Measurements from ENCODE around the gene NAA10. TPM values are rescaled to one million over a fixed set of nuclear protein-coding genes. Genes with fewer than 3 reads are reported as not detected.

NAA10 gene
- total RNA-seq, 1 experiment from 2014 or later: 91.3 TPM

DNA sequence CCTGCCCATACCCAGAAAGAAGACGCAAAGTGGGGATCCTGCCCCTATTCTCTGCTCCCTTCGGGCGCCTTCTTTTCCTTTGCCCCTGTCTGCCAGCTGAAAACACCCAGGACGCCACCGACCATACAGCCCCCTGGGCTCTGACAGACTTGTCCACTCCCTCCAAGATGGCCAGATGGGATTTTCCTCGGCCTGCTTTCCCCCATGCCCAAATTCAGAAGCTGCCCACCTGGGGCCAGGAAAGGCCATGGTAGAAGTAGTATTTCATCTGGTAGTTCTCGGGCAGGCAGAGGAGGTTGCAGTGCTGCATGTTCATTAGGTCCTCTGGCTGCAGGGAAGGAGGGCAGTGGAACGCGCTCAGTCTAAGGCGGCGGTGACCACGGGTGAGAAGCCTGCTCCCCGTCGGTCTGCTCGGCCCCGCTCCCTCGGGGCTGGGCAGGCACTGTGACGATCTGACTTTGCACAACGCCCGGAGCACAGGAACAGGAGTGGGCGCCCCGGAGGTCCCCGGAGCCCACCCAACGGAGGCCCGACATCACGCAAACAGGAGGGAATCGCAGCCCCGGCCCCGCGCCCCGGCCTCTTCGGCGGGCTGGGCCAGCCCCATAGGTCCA, 582 bp downstream of the NAA10 start:
- no peaks in the 10 kb centered on the region for H3K9me3 ChIP-seq
- CTCF ChIA-PET: interaction anchor here (1.1 kb wide), 1 partner anchor 13 kb away, joined by 6 read pairs; no protein-coding TSS in a partner anchor
- no peaks in the 10 kb centered on the region for H3K27me3 Mint-ChIP-seq (ENCODE audit: insufficient read depth, unreplicated experiment)
- TSS peak; percentile 45 for BruUV-seq (replicated peaks)
- H3K4me3 ChIP-seq (ENCODE audit: low read depth, low read length): peak overlapping the region; percentile 54
- no peaks in the 10 kb centered on the region for H3K36me3 ChIP-seq (ENCODE audit: control insufficient read depth, insufficient read depth, low read length)
- no peaks in the 10 kb centered on the region for H3K4me1 ChIP-seq
- H3K9me3 Mint-ChIP-seq (ENCODE audit: unreplicated experiment): no peaks in the 10 kb centered on the region
- H3K4me1 Mint-ChIP-seq (ENCODE audit: low read depth, unreplicated experiment): no peaks in the 10 kb centered on the region
- no peak for DNase-seq
- intact Hi-C loops (cut with micrococcal nuclease; ENCODE audit: unreplicated experiment): no loop called here
- TF ChIP-seq CTCF (IDR thresholded peaks at IDR 0.05; ENCODE audit: insufficient read depth in 1 of 2, low read depth in 1 of 2, low read length in 1 of 2, severe bottlenecking in 1 of 2, unreplicated experiment in 1 of 2): no peak
- peaks cover 16% of the 10 kb centered on the region for H3K36me3 Mint-ChIP-seq (ENCODE audit: insufficient read depth, unreplicated experiment)
- POLR2A ChIA-PET: interaction anchor here (1.2 kb wide), 1 partner anchor 8 kb away, joined by 3 read pairs; the partner anchor contains the start of gene ARHGAP4
- no peaks in the 10 kb centered on the region for H3K27me3 ChIP-seq (replicated peaks; ENCODE audit: control insufficient read depth, insufficient read depth, low read length)
- H3K4me3 Mint-ChIP-seq (ENCODE audit: unreplicated experiment): peak overlapping the region; percentile 76
- no peak overlapping the region for H3K27ac Mint-ChIP-seq (ENCODE audit: unreplicated experiment)

- no peak for DNase-seq
- Mint-ChIP-seq H3K4me1 (ENCODE audit: low read depth, unreplicated experiment) (no peaks in the 10 kb centered on the region), H3K27me3 (ENCODE audit: insufficient read depth, unreplicated experiment) (no peaks in the 10 kb centered on the region), H3K4me3 (ENCODE audit: unreplicated experiment) (peak overlapping the region; percentile 76), H3K27ac (ENCODE audit: unreplicated experiment) (no peak overlapping the region), H3K9me3 (ENCODE audit: unreplicated experiment) (no peaks in the 10 kb centered on the region), H3K36me3 (ENCODE audit: insufficient read depth, unreplicated experiment) (peaks cover 22% of the 10 kb centered on the region)
- no peaks in the 10 kb centered on the region for H3K9me3 ChIP-seq
- H3K27me3 ChIP-seq (replicated peaks; ENCODE audit: control insufficient read depth, insufficient read depth, low read length): no peaks in the 10 kb centered on the region
- H3K36me3 ChIP-seq (ENCODE audit: control insufficient read depth, insufficient read depth, low read length): no peaks in the 10 kb centered on the region
- TF ChIP-seq CTCF (IDR thresholded peaks at IDR 0.05; ENCODE audit: insufficient read depth in 1 of 2, low read depth in 1 of 2, low read length in 1 of 2, severe bottlenecking in 1 of 2, unreplicated experiment in 1 of 2): no peak
- ChIA-PET POLR2A (no interaction called here), CTCF (no interaction called here)
- H3K4me1 ChIP-seq: no peaks in the 10 kb centered on the region
- intact Hi-C loops (cut with micrococcal nuclease; ENCODE audit: unreplicated experiment): no loop called here
- BruUV-seq (replicated peaks): no TSS peak
- peak overlapping the region; percentile 54 for H3K4me3 ChIP-seq (ENCODE audit: low read depth, low read length)
Measured at GRCh38 chrX:153933748-153934147, 1.1 kb downstream of the NAA10 start.

DNA sequence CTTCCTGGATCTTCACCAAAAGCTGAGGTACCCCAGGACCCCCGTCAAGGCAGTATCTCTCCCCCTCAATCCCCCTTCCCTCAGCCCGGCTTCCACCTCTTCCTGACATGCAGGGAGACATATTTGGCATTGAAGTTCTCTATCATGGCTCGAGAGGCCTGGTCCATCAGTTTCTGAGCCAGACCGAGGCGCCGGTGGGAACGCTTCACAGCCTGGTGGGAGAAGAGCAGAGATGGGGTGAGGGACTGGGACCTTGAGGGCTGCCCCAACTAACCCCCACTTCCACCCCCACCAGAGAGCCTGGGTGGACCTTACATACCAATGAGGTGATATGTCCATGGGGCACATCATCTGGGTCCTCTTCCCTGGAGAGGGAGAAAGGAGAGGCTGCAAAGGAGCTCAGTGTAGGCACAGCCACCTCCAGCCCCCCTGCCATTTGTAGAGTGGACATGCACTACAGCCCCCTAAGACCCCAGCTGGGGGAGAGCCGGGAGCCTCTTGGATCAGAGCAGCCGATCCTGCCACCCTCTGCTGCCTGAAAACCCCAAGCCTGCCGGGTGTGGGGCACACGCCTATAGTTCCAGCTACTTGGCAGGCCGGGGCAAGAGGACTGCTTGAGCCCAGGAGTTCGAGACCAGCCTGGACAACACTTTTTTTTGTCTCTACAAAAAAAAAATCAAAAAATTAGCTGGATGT, 2.5 kb downstream of the NAA10 start:
- no peaks in the 10 kb centered on the region for H3K36me3 ChIP-seq (ENCODE audit: control insufficient read depth, insufficient read depth, low read length)
- no peaks in the 10 kb centered on the region for H3K27me3 ChIP-seq (replicated peaks; ENCODE audit: control insufficient read depth, insufficient read depth, low read length)
- DNase-seq: no peak
- Mint-ChIP-seq H3K4me3 (ENCODE audit: unreplicated experiment) (no peak overlapping the region), H3K4me1 (ENCODE audit: low read depth, unreplicated experiment) (no peaks in the 10 kb centered on the region), H3K27ac (ENCODE audit: unreplicated experiment) (no peak overlapping the region), H3K9me3 (ENCODE audit: unreplicated experiment) (no peaks in the 10 kb centered on the region), H3K27me3 (ENCODE audit: insufficient read depth, unreplicated experiment) (no peaks in the 10 kb centered on the region), H3K36me3 (ENCODE audit: insufficient read depth, unreplicated experiment) (peaks cover 35% of the 10 kb centered on the region)
- CTCF ChIA-PET: no interaction called here
- H3K4me1 ChIP-seq: no peaks in the 10 kb centered on the region
- no peak overlapping the region for H3K4me3 ChIP-seq (ENCODE audit: low read depth, low read length)
- BruUV-seq (replicated peaks): no TSS peak
- intact Hi-C loops (cut with micrococcal nuclease; ENCODE audit: unreplicated experiment): no loop called here
- POLR2A ChIA-PET: no interaction called here
- H3K9me3 ChIP-seq: no peaks in the 10 kb centered on the region
- TF ChIP-seq CTCF (IDR thresholded peaks at IDR 0.05; ENCODE audit: insufficient read depth in 1 of 2, low read depth in 1 of 2, low read length in 1 of 2, severe bottlenecking in 1 of 2, unreplicated experiment in 1 of 2): no peak
